ENCODE results near the gene CACNA1C. TPM values are rescaled to one million over a fixed set of nuclear protein-coding genes. Genes with fewer than 3 reads are reported as not detected.
"Not testable (repeated sequence)": the region's sequence is repeated elsewhere in the genome, so short reads cannot be mapped to it uniquely, and the experiment has no call there.

CACNA1C gene
- total and polyA plus RNA-seq, 2 donors from 2014 or later, result 1.6 to 17.4 TPM

DNA sequence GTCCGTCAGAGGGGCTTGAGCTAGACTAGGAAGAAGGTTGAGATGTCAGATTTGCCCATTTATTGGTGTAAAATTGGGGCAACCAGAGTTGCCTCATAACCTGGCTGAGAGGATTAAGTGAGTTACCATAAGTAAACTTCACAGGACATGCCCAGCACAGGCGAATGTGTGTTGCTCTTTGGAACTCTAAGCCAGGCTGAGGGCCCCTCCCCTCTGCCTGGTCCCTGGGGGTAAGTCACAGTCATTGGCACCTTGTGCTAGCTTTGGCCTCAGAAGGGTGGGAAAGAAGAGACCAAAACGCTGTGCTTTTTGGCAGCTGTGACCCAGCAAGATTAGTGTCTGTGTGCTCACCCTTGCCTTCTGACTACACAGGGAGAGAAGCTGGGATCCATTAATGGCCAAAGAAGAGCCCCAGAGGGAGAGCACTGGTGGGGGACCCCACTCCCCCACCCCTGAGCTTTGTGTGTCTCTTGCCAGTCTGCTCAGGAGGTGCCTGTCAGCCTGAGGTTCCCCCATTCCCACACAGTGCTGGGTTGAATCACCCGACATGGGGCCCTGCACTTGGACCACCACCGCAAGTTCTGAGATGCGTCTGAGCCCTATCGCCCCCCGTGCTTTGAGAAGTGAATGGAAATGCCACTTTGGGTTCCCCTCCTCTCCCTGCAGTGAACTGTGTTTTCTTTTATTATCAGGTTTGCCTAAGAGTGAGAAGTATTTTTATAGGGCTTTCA is 74.1 kb downstream of the CACNA1C start:
- Histone ChIP-seq H3K27ac (ENCODE audit: low read depth in 2 of 2, low read length in 2 of 2) (no peak overlapping the region), H3K36me3 (ENCODE audit: control insufficient read depth in 2 of 3, insufficient read depth in 3 of 3, low read length in 3 of 3) (no peaks in the 10 kb centered on the region), H3K27me3 (ENCODE audit: control insufficient read depth, insufficient read depth, low read length) (no peaks in the 10 kb centered on the region), H3K4me1 (ENCODE audit: control insufficient read depth in 2 of 3, insufficient read depth in 2 of 3, low read depth in 1 of 3, low read length in 3 of 3) (no peaks in the 10 kb centered on the region), H3K9ac (ENCODE audit: low read length in 3 of 3) (no peak overlapping the region), H3K9me3 (ENCODE audit: control insufficient read depth in 2 of 3, insufficient read depth in 1 of 3, low read length in 3 of 3) (no peaks in the 10 kb centered on the region), H3K4me3 (ENCODE audit: low read length in 3 of 3) (no peak overlapping the region)
- intact Hi-C loops (cut with DNase I), result no loop called here
- DNase-seq (no peak), FAIRE-seq (no peak)
- TF ChIP-seq, protein P1, sequence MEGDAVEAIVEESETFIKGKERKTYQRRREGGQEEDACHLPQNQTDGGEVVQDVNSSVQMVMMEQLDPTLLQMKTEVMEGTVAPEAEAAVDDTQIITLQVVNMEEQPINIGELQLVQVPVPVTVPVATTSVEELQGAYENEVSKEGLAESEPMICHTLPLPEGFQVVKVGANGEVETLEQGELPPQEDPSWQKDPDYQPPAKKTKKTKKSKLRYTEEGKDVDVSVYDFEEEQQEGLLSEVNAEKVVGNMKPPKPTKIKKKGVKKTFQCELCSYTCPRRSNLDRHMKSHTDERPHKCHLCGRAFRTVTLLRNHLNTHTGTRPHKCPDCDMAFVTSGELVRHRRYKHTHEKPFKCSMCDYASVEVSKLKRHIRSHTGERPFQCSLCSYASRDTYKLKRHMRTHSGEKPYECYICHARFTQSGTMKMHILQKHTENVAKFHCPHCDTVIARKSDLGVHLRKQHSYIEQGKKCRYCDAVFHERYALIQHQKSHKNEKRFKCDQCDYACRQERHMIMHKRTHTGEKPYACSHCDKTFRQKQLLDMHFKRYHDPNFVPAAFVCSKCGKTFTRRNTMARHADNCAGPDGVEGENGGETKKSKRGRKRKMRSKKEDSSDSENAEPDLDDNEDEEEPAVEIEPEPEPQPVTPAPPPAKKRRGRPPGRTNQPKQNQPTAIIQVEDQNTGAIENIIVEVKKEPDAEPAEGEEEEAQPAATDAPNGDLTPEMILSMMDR (IDR thresholded peaks at IDR 0.05; ENCODE audit: borderline replicate concordance, extremely low read depth, insufficient read depth), result no peak

DNA sequence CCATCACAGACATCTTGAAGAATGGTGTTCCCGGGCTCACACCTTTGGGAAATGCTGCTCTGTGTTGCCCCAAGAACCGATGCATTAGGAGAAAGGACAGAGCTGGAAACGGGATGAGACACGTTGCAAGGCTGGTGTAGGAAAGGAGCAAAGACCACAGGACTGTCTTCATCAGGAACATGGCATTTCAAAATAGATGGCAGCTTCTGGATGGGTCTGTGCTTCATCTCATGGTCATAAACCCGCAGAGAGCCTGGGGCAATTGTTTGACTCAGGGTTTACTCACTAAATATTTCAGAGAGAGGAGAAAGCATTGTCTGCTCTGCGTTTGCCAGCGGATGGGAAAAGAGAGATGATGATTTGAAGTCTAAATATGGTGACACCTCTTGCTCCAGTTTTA is 76.3 kb downstream of the CACNA1C start:
- Histone ChIP-seq H3K27ac (ENCODE audit: low read depth in 2 of 2, low read length in 2 of 2) (no peak overlapping the region), H3K9ac (ENCODE audit: low read length in 3 of 3) (no peak overlapping the region), H3K9me3 (ENCODE audit: control insufficient read depth in 2 of 3, insufficient read depth in 1 of 3, low read length in 3 of 3) (no peaks in the 10 kb centered on the region), H3K4me1 (ENCODE audit: control insufficient read depth in 2 of 3, insufficient read depth in 2 of 3, low read depth in 1 of 3, low read length in 3 of 3) (no peaks in the 10 kb centered on the region), H3K4me3 (ENCODE audit: low read length in 3 of 3) (no peak overlapping the region), H3K27me3 (ENCODE audit: control insufficient read depth, insufficient read depth, low read length) (no peaks in the 10 kb centered on the region), H3K36me3 (ENCODE audit: control insufficient read depth in 2 of 3, insufficient read depth in 3 of 3, low read length in 3 of 3) (no peaks in the 10 kb centered on the region)
- TF ChIP-seq, protein P1 (IDR thresholded peaks at IDR 0.05; ENCODE audit: borderline replicate concordance, extremely low read depth, insufficient read depth), result no peak
- FAIRE-seq (no peak), DNase-seq (no peak)
- intact Hi-C loops (cut with DNase I), result no loop called here

DNA sequence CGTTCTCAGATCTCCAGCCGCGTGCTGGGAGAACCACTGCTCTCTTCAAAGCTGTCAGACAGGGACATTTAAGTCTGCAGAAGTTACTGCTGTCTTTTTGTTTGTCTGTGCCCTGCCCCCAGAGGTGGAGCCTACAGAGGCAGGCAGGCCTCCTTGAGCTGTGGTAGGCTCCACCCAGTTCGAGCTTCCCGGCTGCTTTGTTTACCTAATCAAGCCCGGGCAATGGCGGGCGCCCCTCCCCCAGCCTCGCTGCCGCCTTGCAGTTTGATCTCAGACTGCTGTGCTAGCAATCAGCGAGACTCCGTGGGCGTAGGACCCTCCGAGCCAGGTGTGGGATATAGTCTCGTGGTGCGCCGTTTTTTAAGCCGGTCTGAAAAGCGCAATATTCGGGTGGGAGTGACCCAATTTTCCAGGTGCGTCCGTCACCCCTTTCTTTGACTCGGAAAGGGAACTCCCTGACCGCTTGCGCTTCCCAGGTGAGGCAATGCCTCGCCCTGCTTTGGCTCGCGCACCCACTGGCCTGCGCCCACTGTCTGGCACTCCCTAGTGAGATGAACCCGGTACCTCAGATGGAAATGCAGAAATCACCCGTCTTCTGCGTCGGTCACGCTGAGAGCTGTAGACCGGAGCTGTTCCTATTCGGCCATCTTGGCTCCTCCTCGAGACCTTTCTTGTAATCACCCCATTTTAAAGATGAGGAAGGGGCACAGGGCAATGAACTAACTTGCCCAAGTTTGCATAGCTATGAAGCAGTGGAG is 83.1 kb downstream of the CACNA1C start:
- H3K36me3 ChIP-seq (ENCODE audit: control insufficient read depth in 2 of 3, insufficient read depth in 3 of 3, low read length in 3 of 3); FAIRE-seq; intact Hi-C loops (cut with DNase I); H3K27me3 ChIP-seq (ENCODE audit: control insufficient read depth, insufficient read depth, low read length); H3K9ac ChIP-seq (ENCODE audit: low read length in 3 of 3); H3K27ac ChIP-seq (ENCODE audit: low read depth in 2 of 2, low read length in 2 of 2); H3K9me3 ChIP-seq (ENCODE audit: control insufficient read depth in 2 of 3, insufficient read depth in 1 of 3, low read length in 3 of 3); DNase-seq; H3K4me3 ChIP-seq (ENCODE audit: low read length in 3 of 3); H3K4me1 ChIP-seq (ENCODE audit: control insufficient read depth in 2 of 3, insufficient read depth in 2 of 3, low read depth in 1 of 3, low read length in 3 of 3): not testable (repeated sequence)

DNA sequence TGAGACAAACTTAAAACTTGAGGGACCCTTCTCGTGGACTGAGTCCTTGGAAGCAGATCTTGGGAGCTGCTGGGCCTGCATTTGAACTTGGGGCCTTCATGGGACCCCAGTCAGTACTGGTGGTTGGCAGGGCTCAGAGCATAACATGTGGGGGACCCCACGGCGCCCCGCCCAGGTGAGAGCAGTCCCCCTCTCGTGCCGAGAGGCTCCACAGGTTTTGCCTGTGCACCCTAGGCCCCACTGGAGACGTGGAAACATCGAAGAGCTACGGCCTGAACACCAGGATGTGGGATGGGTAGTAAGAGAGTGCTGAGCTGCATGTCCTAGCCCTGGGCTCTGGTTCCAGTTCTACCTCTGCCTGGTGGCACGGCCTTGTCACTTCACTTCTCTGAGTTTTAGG is 84.1 kb downstream of the CACNA1C start:
- Histone ChIP-seq H3K36me3 (ENCODE audit: control insufficient read depth in 2 of 3, insufficient read depth in 3 of 3, low read length in 3 of 3) (no peaks in the 10 kb centered on the region), H3K4me1 (ENCODE audit: control insufficient read depth in 2 of 3, insufficient read depth in 2 of 3, low read depth in 1 of 3, low read length in 3 of 3) (peaks cover 0 to 2% (median 0%) of the 10 kb centered on the region in 3 donors), H3K9ac (ENCODE audit: low read length in 3 of 3) (no peak overlapping the region), H3K4me3 (ENCODE audit: low read length in 3 of 3) (no peak overlapping the region), H3K9me3 (ENCODE audit: control insufficient read depth in 2 of 3, insufficient read depth in 1 of 3, low read length in 3 of 3) (no peaks in the 10 kb centered on the region), H3K27me3 (ENCODE audit: control insufficient read depth, insufficient read depth, low read length) (no peaks in the 10 kb centered on the region), H3K27ac (ENCODE audit: low read depth in 2 of 2, low read length in 2 of 2) (no peak overlapping the region)
- TF ChIP-seq, protein P1 (IDR thresholded peaks at IDR 0.05; ENCODE audit: borderline replicate concordance, extremely low read depth, insufficient read depth), result no peak
- FAIRE-seq, result no peak
- intact Hi-C loops (cut with DNase I), result no loop called here
- no peak for DNase-seq
